GM19468 (cell line): Measurements from ENCODE around the gene HPSE2.
"Not testable (repeated sequence)": the region's sequence is repeated elsewhere in the genome, so short reads cannot be mapped to it uniquely, and the experiment has no call there.

Experiments
- ATAC-seq: cut with Tn5 transposase; IDR thresholded peaks from one replicate; pipeline ENCODE4 v1.9.1; 2021; ENCODE audit warnings: mild to moderate bottlenecking, moderate library complexity, moderate number of reproducible peaks; ENCODE audit not compliant: unreplicated experiment; ENCODE audit errors: extremely low read depth

The HPSE2 gene

DNA sequence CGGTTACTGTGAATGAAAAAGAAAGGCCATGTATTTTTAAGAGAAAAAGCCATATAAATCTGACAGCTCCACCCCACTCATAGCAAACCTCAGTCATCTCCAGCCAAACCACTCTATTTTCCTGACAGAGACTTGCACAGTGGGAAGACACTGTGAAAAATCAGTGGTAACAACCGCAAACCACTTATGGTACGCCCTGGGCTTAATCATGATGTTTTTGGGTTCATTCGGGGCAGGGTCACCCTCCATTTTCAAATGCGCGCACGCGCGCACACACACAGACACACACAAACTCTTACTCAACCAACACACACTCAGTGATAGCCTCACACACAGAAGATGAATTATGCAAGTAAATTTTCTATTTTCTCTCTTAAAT lies 706.9 kb downstream of the HPSE2 start:
- no peak for ATAC-seq

DNA sequence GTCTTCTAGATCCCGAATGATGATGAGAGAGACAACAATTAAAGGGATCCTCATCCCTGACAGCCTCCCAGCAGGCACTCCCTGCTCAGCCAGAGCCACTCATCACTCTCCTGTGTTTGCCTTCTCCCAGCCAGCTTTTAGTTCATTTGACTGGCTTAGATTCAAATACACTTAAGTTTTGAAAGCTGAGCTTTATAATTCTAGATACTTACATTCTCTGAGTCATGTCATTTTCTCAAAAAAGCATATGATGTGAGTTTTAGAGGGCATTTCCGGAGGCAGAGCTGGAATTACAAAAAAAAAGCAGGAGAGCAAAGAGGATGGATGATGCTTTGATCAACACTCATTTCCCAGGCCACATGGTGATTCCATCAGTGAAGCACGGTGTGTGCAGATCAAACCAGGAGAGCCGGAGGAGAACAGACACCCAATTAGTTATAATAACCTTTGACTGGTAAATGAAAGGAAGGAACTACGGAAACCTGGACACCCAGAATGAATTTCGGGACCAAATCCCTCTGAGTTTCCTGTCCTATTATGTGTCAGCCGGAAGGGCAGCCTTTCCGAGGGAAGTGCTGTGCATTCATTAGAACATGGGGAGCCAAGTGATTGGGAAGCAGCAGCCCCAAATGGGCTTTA lies 707.4 kb downstream of the HPSE2 start:
- no peak for ATAC-seq

DNA sequence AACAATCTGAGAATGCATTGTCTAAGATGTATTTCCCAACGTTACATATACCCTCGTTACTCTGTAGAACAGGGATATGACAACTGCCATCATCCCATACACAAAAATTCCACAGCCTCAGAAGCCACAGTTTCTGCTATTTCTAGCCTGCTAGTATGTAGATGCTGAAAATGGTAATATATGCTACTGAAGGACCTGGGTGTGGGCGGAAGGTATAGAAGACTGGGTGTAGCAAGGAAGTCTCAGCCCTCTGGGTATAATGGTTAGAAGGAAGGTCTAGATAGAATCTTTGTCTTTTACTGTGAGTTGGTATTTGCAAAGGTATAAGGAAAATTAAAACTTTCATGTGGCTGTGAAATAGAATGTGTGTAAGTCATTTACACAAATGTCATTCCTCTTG lies 709.7 kb downstream of the HPSE2 start:
- ATAC-seq, result no peak

DNA sequence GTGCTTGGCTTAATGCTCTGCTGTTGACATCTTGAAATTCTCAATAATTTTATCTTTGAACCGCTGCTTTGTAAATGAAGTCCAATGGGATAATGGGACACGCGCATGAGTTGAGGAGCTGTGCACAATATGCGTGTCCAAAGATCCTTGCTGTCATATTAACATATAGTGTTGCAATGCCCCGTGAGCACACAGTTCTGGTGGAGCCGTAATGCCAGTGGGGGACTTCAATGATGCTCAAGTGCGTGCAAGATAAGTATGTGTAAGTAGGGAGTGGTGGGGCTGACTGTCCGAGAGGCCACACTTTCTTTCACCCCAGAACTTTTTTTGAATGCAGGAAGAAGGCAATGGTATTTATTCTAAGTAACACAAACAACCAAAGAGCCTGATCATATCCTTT lies 711.5 kb downstream of the HPSE2 start:
- ATAC-seq, result no peak

DNA sequence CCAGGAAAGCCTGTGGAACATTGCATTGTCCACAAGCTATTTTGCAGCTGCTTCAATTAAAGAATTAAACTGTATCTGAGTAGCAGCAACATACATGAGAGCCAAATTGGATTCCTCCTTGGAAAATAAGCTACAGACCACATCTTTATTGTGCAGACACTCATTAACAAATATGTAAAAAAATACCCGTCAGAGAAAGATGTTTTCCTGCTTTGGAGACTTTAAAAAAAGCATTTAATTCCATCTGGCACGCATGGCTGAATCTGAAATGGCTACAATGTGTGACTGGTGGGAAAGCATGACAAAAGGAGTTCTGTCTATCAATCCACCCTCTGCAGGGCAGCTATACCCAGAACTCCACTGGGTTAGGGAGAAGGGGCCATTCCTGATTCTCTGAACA lies 715.8 kb downstream of the HPSE2 start:
- no peak for ATAC-seq

DNA sequence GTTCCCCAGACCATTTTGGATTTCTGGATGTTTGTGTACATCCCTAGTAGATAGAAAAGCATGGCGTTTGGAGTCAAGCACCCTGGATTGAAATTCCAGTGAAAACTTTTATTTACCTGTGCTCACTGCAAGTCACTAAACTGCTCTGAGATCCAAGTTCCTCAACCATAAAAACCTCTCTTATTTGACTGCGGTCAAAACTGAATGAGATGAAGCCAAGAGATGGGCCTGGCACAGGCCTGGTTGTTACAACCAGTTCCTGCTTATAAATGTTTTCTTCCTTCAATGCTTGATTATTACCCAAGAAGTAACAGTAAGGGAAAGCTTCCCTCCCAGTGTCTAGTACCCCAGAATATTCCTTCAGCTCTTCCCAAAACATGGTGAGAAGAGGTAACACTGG lies 718.0 kb downstream of the HPSE2 start:
- ATAC-seq, result no peak

DNA sequence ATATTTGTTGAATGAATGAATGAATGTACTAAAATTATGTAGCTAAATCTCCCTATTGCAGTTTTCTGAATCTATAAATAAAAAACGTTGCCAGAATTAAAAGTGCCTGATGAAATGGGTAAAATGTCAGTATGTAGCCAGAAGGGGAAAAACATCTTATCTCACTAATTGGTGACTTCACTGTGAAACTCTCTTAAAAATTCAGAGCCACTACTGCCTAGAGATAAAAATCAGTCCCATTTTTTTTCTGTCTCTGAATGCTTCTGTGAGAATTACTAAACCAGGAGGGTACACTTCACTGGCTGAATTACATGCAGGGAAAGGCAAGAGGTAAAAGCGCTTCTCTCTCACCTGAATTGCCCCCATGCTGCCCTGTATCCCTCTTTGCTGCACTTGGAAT lies 719.3 kb downstream of the HPSE2 start:
- no peak for ATAC-seq

DNA sequence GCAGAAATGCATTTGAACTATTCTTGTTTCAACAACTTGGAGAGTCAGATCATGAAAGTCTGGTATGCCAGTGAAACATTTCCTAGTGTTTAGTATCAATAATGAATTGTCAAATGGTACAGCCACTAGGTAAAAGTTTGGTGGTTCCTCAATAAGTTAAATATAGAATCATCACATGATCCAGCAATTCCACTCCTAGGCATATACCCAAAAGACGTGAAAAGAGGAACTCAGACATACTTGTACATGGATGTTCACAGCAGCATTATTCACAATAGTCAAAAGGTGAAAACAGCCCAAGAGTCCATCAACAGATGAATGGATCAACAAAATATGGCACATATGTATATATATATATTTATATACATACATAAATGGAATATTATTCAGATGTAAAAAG lies 721.9 kb downstream of the HPSE2 start:
- no peak for ATAC-seq

DNA sequence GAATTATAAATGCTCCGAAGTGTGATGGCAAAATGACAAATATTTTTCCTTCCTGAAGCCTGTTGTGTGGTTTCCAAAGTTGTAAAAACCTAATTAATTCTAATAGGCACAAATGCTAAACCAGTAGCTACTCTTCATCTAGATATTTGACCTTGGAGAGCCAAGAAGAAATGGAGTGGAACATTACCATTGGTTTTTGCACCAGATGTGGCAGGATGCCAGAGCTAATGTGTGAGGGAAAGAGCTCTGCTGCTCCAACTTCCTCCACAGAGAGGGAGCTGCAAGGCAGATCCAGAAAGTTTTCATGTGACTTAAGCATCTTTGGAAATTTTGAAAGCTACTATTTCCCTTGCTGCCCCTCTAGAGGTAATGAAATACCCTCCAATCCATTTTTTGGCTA lies 723.8 kb downstream of the HPSE2 start:
- ATAC-seq, result no peak

DNA sequence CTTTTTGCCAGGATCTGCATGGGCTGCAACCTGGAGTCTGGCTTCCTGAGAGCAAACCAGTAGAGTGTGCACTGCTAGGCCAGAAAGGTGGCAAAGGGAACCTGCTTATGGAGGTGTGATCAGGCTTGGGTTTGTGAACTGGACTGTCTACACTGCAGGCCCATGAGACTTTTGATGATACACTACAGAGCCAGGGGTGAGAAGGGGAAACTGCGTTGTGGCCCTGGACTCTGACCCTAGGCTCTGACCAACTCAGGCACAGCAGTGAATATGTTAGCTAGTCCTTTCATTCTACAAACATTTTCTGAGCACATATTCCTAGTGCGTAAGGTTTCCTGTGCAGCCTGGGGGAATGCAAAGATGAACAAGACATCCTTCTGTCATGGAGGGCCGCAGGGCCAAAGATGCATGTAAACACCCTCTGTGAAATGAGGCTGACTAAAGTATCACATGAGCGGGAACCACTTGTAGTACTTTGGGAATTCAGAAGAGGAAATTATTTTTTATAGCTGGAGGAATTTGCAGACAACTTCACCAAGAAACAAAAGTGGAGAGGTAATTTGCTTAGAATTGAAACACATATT lies 725.1 kb downstream of the HPSE2 start:
- no peak for ATAC-seq

DNA sequence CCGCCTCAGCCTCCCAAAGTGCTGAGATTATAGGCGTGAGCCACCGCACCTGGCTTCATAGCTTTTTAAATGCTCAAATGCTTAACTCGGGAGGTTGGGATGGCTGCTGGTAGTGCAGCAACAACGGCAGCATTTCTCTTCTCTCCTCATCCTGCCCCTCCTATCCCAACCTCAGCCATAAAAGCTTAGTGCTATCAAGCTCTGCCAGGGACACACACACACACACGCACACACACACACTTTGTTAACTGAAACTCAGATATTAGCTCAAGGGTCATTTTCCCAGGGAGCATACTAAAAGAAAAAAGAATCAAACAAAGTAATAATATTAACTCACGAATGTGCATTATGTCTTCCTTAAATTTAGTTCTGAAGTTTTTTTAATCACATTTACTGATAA lies 725.9 kb downstream of the HPSE2 start:
- ATAC-seq, result no peak

DNA sequence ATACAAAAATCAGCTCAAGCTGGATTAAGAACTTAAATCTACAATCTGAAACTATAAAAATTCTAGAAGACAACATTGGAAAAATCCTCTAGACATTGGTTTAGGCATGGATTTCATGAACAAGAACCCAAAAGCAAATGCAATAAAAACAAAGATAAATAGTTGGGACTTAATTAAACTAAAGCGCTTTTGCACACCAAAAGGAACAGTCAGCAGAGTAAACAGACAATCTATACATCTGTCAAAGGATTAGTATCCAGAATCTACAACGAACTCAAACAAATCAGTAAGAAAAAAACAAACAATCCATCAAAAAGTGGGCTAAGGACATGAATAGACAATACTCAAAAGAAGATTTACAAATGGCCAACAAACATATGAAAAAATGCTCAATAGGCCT lies 733.1 kb downstream of the HPSE2 start:
- not testable (repeated sequence) for ATAC-seq

DNA sequence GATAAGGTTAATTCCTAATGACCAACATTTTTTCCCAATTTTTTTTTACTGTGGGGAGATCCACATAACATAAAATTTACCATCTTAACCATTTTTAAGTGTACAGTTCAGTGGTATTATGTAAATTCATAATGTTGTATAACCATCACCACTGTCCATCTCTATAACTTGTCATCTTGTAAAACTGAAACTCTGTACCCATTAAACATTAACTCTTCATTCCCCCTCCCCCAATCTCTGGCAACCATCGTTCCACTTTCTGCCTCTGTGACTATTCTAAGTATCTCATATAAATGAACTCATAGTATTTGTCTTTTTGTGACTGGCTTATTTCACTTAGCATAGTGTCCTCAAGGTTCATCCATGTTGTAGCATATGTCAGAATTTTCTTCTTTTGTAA lies 742.9 kb downstream of the HPSE2 start:
- ATAC-seq, result no peak

DNA sequence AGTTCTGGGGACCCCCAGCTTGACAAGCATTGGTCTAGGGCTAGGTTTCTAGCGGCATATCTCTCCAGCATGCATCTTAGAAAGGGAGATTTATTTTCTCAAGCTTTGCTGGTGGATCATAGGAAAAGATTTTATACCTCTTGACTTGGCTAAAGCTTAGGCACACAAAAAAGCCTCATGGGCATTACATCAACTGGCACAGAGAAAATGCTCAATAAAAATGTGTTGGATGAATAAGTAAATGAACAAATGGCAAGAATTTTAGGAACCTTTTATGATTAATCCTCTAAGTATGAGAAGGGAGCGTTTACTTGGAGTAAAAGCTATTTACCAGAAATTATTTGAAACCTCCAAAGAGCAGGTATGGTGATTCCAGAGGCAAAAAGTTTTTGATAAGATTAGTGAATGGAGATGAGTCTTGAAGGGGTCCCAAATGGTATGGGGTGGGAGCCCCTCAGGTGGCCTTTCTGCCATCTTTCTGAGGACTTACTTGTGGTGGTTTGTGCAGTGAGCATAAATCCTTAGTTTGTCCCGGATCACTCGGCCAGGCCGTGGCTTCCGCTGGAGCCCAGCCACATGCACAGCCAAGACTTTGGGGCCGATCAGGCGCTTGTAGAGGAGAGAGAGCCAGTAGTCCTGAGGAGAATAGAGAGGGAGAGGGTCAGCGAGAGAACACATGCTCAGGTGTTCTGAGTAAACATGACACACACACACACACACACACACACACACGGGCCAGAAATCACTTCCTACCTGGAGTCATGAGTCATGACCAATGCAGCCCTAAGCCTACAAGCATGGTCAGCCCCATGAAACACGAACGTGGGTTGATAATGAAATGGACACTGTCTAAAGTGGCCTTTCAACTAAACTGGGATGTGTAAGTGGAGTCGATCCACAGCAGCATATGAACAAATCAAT lies 745.8 kb downstream of the HPSE2 start:
- ATAC-seq, result no peak

DNA sequence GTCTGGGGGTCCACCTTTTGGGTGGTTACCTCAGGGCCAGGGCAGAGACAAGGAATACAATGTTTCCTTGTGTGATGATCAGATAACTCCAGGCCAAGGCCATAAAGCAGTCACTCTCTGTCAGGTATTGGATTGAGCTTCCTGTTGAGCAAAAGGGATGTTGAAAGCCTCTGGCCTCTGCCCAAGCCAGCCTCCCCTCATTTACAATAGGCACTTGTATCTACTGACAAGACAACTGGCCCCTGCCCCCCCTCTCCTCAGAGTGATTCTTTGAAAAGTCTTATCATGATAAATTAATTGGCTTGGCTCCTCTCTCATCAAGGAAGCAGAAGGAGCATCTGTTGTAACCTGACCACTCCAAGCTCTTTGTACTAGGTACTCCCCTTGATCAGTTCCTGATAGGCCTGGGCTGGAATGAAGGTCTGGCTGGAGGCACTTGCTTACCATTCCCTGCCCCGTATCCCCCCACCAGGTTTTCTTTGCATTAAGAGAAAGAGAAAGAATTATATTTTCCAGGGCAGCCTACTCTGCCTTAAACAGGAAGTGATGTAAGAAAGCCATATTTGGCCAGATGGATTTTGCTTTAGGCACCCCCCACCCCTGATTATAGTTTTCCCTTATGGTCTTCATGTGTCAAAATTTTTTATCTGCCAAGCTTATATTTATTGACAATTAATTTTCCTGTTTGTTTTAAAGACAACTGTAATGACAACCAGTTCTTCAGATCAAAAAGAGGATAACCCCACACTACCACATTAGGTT lies 746.8 kb downstream of the HPSE2 start:
- ATAC-seq, result no peak

DNA sequence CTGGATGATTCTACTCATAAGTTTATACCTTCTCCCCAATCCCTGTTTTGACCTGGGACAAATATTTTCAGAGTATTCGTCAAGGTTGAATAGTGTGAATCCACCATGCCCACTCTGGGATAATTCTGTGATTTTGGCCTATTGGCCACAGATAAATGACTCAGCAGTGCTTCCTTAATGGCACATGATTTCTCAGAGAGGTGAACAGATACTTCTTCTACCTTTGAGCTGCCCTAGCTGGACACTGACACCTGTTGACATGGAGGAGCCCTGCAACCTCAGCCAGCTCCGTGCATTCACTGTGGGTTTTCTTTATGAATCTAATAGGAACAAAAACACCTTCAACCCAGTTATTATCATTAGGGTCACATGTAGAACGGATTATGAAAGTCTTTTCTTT lies 748.0 kb downstream of the HPSE2 start:
- ATAC-seq, result no peak

DNA sequence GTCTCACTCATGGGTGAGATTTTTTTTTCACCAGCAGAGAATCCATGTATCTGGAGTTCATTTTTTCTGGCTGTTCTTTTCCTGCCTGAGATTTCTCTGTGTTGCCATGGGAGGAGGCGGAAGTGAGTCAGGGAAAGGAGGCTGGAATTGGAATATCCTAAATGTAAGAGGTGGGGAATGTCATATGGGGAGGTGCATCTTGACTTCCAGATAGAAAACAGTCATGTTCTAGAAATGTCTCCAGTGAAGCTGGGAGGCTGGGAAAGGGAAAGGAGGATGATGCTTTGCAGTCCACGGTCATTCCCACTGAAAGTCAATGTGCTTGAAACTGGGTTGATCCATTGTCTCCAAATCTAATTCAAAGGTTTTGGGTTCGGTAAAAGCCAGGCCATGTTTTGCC lies 749.2 kb downstream of the HPSE2 start:
- ATAC-seq, result no peak

DNA sequence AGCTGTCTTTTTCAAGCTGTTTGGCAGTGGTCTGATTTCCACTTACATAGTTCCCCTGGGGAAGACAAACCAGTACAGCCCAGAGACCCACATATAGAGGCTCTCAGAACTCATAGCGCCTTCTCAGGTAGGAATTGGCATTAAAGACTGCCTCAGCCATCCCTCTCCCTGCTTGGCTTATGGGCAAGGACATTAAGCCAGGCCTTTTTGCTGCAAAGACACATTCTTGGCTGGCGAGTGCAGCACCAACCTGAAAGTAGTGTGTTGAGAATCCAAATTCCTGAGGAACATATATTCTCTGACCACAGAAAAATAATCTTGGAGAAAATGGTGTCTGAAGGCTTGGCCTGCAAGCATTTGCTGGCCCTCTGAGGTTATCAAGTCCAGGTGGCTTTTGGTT lies 749.7 kb downstream of the HPSE2 start:
- no peak for ATAC-seq

DNA sequence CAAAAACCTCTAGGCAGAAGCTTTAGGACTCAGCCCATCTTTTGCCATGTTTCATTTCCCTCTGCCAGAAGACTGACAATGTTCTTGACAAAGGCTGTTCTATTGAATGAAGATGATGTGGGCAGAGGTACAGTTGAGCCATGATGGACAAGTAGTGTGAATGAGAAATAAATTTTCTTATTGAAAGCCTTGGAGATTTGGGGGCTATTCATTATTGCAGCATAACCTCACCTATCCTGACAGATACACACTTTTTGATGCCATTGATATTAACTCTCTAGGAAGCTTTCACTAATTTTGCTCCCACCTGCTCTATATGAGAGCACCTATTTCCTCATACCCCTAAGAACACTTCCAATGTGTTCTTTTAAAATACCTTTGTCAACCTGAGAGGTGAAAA lies 752.0 kb downstream of the HPSE2 start:
- no peak for ATAC-seq

DNA sequence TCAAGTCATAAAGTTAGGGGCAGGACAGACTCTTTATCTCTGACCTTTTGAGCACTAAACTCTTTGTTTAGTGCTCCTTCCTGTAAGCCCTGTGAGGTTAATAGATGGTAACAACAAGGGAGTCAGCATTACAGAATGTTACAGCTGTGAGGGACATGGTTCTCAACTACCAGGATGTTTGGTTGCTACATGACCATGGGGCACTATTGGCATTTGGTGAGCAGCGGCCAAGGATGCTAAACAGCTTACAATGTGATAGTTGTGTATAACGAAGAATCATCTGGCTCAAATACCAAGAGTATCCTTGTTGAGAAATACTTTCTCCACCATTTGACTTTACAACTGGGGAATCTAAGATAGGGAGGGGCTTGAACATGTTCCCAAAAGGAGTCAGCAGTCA lies 753.6 kb downstream of the HPSE2 start:
- no peak for ATAC-seq
